Measurements from ENCODE around the gene ZBED3. TPM values are rescaled to one million over a fixed set of nuclear protein-coding genes. Genes with fewer than 3 reads are reported as not detected.
"Not testable (repeated sequence)": the region's sequence is repeated elsewhere in the genome, so short reads cannot be mapped to it uniquely, and the experiment has no call there.

ZBED3 gene
- polyA plus RNA-seq, 1 donor from 2014 or later, result 0.56 TPM

DNA sequence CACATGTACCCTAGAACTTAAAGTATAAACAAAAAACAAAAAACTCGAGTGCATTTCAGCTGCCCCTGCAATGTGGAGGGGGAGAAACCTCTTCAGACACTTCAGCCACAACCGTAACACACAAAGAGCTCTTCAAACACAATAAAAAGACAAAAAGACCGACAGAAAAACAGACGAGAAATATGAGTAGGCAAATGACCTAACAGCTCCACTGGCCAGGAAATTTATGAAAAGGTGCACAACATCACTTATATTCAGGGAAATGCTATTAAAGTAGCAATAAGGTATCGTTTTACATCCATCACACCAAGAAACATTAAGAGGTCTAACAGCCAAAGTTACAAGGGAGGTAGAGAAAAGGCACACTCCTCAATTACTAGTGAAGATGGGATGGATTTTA is 6.2 kb downstream of the ZBED3 start:
- no peaks in the 10 kb centered on the region for H3K9me2 ChIP-seq (ENCODE audit: insufficient read depth, low read length)
- H3F3A ChIP-seq (ENCODE audit: insufficient read depth, low read length, poor library complexity, severe bottlenecking), result no peaks in the 10 kb centered on the region
- H3K79me2 ChIP-seq (replicated peaks; ENCODE audit: insufficient read depth, low read length), result peaks cover 8% of the 10 kb centered on the region
- peaks cover 8% of the 10 kb centered on the region for H3K27me3 ChIP-seq (ENCODE audit: insufficient read depth, low read depth, low read length)
- H4K20me1 ChIP-seq (ENCODE audit: insufficient read depth), result no peaks in the 10 kb centered on the region
- H3K27ac ChIP-seq (ENCODE audit: low read length), result no peak overlapping the region
- no peak overlapping the region for H2AFZ ChIP-seq (ENCODE audit: low read depth, low read length)
- H3K4me2 ChIP-seq (ENCODE audit: low read length), result no peak overlapping the region
- no peak for TF ChIP-seq EZH2 (IDR thresholded peaks at IDR 0.05; ENCODE audit: borderline replicate concordance, insufficient read depth, low read length, poor library complexity, severe bottlenecking)
- TF ChIP-seq SMC3 (conservative IDR thresholded peaks at IDR 0.05; ENCODE audit: poor library complexity), result no peak
- TF ChIP-seq RAD21 (conservative IDR thresholded peaks at IDR 0.05), result no peak
- no peak for TF ChIP-seq TAF1 (IDR thresholded peaks at IDR 0.05; ENCODE audit: low read depth)
- no peak for TF ChIP-seq POLR2AphosphoS5 (IDR thresholded peaks at IDR 0.05)
- TF ChIP-seq, protein P1, sequence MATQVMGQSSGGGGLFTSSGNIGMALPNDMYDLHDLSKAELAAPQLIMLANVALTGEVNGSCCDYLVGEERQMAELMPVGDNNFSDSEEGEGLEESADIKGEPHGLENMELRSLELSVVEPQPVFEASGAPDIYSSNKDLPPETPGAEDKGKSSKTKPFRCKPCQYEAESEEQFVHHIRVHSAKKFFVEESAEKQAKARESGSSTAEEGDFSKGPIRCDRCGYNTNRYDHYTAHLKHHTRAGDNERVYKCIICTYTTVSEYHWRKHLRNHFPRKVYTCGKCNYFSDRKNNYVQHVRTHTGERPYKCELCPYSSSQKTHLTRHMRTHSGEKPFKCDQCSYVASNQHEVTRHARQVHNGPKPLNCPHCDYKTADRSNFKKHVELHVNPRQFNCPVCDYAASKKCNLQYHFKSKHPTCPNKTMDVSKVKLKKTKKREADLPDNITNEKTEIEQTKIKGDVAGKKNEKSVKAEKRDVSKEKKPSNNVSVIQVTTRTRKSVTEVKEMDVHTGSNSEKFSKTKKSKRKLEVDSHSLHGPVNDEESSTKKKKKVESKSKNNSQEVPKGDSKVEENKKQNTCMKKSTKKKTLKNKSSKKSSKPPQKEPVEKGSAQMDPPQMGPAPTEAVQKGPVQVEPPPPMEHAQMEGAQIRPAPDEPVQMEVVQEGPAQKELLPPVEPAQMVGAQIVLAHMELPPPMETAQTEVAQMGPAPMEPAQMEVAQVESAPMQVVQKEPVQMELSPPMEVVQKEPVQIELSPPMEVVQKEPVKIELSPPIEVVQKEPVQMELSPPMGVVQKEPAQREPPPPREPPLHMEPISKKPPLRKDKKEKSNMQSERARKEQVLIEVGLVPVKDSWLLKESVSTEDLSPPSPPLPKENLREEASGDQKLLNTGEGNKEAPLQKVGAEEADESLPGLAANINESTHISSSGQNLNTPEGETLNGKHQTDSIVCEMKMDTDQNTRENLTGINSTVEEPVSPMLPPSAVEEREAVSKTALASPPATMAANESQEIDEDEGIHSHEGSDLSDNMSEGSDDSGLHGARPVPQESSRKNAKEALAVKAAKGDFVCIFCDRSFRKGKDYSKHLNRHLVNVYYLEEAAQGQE (IDR thresholded peaks at IDR 0.05; ENCODE audit: borderline replicate concordance), result no peak
- TF ChIP-seq, protein P2, sequence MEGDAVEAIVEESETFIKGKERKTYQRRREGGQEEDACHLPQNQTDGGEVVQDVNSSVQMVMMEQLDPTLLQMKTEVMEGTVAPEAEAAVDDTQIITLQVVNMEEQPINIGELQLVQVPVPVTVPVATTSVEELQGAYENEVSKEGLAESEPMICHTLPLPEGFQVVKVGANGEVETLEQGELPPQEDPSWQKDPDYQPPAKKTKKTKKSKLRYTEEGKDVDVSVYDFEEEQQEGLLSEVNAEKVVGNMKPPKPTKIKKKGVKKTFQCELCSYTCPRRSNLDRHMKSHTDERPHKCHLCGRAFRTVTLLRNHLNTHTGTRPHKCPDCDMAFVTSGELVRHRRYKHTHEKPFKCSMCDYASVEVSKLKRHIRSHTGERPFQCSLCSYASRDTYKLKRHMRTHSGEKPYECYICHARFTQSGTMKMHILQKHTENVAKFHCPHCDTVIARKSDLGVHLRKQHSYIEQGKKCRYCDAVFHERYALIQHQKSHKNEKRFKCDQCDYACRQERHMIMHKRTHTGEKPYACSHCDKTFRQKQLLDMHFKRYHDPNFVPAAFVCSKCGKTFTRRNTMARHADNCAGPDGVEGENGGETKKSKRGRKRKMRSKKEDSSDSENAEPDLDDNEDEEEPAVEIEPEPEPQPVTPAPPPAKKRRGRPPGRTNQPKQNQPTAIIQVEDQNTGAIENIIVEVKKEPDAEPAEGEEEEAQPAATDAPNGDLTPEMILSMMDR (IDR thresholded peaks at IDR 0.05; ENCODE audit: poor library complexity, severe bottlenecking), result no peak
- no peak for TF ChIP-seq EP300 (conservative IDR thresholded peaks at IDR 0.05; ENCODE audit: poor library complexity, severe bottlenecking)
- no peak for TF ChIP-seq MXI1 (conservative IDR thresholded peaks at IDR 0.05; ENCODE audit: poor library complexity, severe bottlenecking)
- H3K4me3 ChIP-seq (ENCODE audit: low read length), result no peak overlapping the region
- peaks cover 6% of the 10 kb centered on the region for H3K36me3 ChIP-seq (ENCODE audit: insufficient read depth, low read length)
- H3K9ac ChIP-seq (ENCODE audit: low read length), result no peak overlapping the region
- peaks cover 6% of the 10 kb centered on the region for H3K9me3 ChIP-seq (ENCODE audit: low read length)

DNA sequence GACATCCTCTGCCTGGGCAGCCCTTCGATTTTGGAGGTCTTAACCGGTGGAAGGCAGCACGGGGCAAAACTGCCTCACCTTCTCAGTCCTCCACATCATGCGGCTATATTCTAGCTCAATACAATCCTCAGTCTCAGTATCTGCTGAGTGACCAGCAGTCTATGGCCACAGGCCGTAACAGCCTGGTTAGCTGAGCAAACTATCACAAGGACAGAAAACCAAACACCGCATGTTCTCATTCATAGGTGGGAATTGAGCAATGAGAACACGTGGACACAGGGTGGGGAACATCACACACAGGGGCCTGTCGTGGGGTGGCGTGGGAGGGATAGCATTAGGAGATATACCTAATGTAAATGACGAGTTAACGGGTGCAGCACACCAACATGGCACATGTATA is 6.6 kb downstream of the ZBED3 start:
- H3K9ac ChIP-seq (ENCODE audit: low read length); H3K9me2 ChIP-seq (ENCODE audit: insufficient read depth, low read length); H3K4me2 ChIP-seq (ENCODE audit: low read length); H2AFZ ChIP-seq (ENCODE audit: low read depth, low read length); H3K4me3 ChIP-seq (ENCODE audit: low read length); H3F3A ChIP-seq (ENCODE audit: insufficient read depth, low read length, poor library complexity, severe bottlenecking); H3K79me2 ChIP-seq (replicated peaks; ENCODE audit: insufficient read depth, low read length); H3K36me3 ChIP-seq (ENCODE audit: insufficient read depth, low read length); H4K20me1 ChIP-seq (ENCODE audit: insufficient read depth); H3K9me3 ChIP-seq (ENCODE audit: low read length); H3K27me3 ChIP-seq (ENCODE audit: insufficient read depth, low read depth, low read length); H3K27ac ChIP-seq (ENCODE audit: low read length): not testable (repeated sequence)

DNA sequence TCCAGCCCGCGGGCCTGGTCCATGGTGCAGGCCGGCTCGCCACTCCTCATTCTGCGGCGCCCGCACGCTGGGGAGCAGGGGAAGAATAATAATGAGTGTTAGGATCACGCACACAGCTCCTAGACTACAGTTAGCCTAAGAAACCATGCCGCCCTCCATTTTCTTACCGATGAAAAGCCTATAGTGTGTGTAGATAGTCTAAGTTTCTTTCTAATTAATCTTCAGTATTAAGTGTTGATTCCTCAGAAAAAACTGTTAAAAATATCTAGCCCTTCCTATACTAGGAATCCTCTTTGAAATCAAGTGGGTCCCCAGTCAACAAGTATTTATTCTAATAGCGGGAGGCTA is 9.3 kb downstream of the ZBED3 start:
- Histone ChIP-seq H3K4me2 (ENCODE audit: low read length) (no peak overlapping the region), H3K36me3 (ENCODE audit: insufficient read depth, low read length) (no peaks in the 10 kb centered on the region), H3F3A (ENCODE audit: insufficient read depth, low read length, poor library complexity, severe bottlenecking) (no peaks in the 10 kb centered on the region), H2AFZ (ENCODE audit: low read depth, low read length) (no peak overlapping the region), H3K4me3 (ENCODE audit: low read length) (no peak overlapping the region), H3K27ac (ENCODE audit: low read length) (no peak overlapping the region), H3K9me2 (ENCODE audit: insufficient read depth, low read length) (no peaks in the 10 kb centered on the region), H3K27me3 (ENCODE audit: insufficient read depth, low read depth, low read length) (peaks cover 8% of the 10 kb centered on the region), H3K79me2 (replicated peaks; ENCODE audit: insufficient read depth, low read length) (no peaks in the 10 kb centered on the region), H3K9me3 (ENCODE audit: low read length) (no peaks in the 10 kb centered on the region), H3K9ac (ENCODE audit: low read length) (no peak overlapping the region), H4K20me1 (ENCODE audit: insufficient read depth) (no peaks in the 10 kb centered on the region)
- TF ChIP-seq SMC3 (conservative IDR thresholded peaks at IDR 0.05; ENCODE audit: poor library complexity) (no peak), RAD21 (conservative IDR thresholded peaks at IDR 0.05) (no peak), TAF1 (IDR thresholded peaks at IDR 0.05; ENCODE audit: low read depth) (no peak), POLR2AphosphoS5 (IDR thresholded peaks at IDR 0.05) (no peak), EZH2 (IDR thresholded peaks at IDR 0.05; ENCODE audit: borderline replicate concordance, insufficient read depth, low read length, poor library complexity, severe bottlenecking) (no peak), MXI1 (conservative IDR thresholded peaks at IDR 0.05; ENCODE audit: poor library complexity, severe bottlenecking) (no peak), EP300 (conservative IDR thresholded peaks at IDR 0.05; ENCODE audit: poor library complexity, severe bottlenecking) (no peak)
- TF ChIP-seq, protein P2 (IDR thresholded peaks at IDR 0.05; ENCODE audit: poor library complexity, severe bottlenecking), result no peak
- TF ChIP-seq, protein P1 (IDR thresholded peaks at IDR 0.05; ENCODE audit: borderline replicate concordance), result no peak
